Heart left ventricle (tissue), 13 donors: ENCODE data around the gene INHBC.

ENCODE experiments used
- CTCF ChIP-seq, 12 donors: fragments of 200-600 bp; sonication (generic) in 4 of 12; IDR thresholded peaks; one replicate each; pipeline versions ENCODE4 v1.5.0 to v1.8.0; 2018 to 2022; ENCODE audit warnings: antibody characterized with exemption in 12 of 12, mild to moderate bottlenecking in 5 of 12
- POLR2A ChIP-seq, 2 donors: fragments of 450-650 bp; IDR thresholded peaks; one replicate each; pipeline ENCODE4 v1.6.1; 2017; ENCODE audit warnings: antibody characterized with exemption in 2 of 2, mild to moderate bottlenecking in 2 of 2, moderate library complexity in 2 of 2
- donor health status: ischemic (EF 13 %, LVEDD 7.1; RV severe dilation, severe dysfunction).
- donor health status: DM: no; HTN: yes; CAD: no.
- donor health status: DM: no; HTN: no; CAD: no.
- donor health status: ischemic (EF 25% LVEDD 6.9; RV normal size, moderate dysfunction).
- donor health status: ischemic (EF 25% LVEDD 5.7; RV mildly dilated, moderate dysfunction).
- donor health status: ischemic (EF 35%, LVEDD 5.7; RV mildly dilated, moderate dysfunction).
- donor health status: nonischemic (EF 11% LVEDD 7.7; RV severe dilation, severe dysfunction).
- donor health status: DM: yes; HTN: yes; CAD: no.
- donor health status: PGD.
- donor health status: ischemic (EF 29% LVEDD 5.4; RV normal size, mild dysfunction).
- donor health status: nonischemic (EF 23%, LVEDD 6.1; RV moderate dilation, normal function).

- TF ChIP-seq POLR2A (IDR thresholded peaks at IDR 0.05): no peak
- no peak for TF ChIP-seq CTCF (IDR thresholded peaks at IDR 0.05)
Measured at GRCh38 chr12:57390174-57390573, 44.4 kb upstream of the INHBC start.
